Common myeloid progenitor, CD34-positive (primary cell): Measurements from ENCODE around the gene CHADL.

ENCODE experiments used
- CTCF ChIA-PET: fragments of 350-600 bp; sonication (Branson Sonifier 250); formaldehyde crosslinking; loops from one replicate; lab custom pipeline; 2021; ENCODE audit warnings: antibody characterized with exemption; lab: Charles Lee
- POLR2A ChIA-PET: fragments of 350-600 bp; sonication (Branson Sonifier 250); formaldehyde crosslinking; loops from one replicate; lab custom pipeline; 2021; ENCODE audit warnings: antibody characterized with exemption; lab: Charles Lee
- DNase-seq, 3 donors: peaks; one replicate each; pipeline versions ENCODE4 v3.0.0 to v3.0.0-alpha.2; 2013
- H3K27ac ChIP-seq, 2 experiments: 1 replicate in 1 of 2; 2 replicates in 1 of 2; pipeline ENCODE4 v1.7.0; 2013; ENCODE audit warnings: inconsistent platforms in 2 of 2, low read length in 2 of 2, mild to moderate bottlenecking in 2 of 2, low read depth in 1 of 2, moderate library complexity in 1 of 2; ENCODE audit not compliant: severe bottlenecking in 2 of 2, insufficient read depth in 1 of 2, poor library complexity in 1 of 2
- H3K27me3 ChIP-seq, 5 experiments: replicated peaks in 2 of 5; 1 replicate in 3 of 5; 2 replicates in 2 of 5; pipeline versions ENCODE4 v1.6.1 to v1.7.0; 2013; ENCODE audit warnings: low read length in 4 of 5, mild to moderate bottlenecking in 2 of 5, moderate library complexity in 2 of 5, inconsistent platforms in 1 of 5; ENCODE audit not compliant: insufficient read depth in 5 of 5, control insufficient read depth in 4 of 5
- H3K36me3 ChIP-seq, 4 experiments: 1 replicate in 2 of 4; 2 replicates in 2 of 4; pipeline versions ENCODE4 v1.6.1 to v1.7.0; 2013; ENCODE audit warnings: low read length in 3 of 4, control low read depth in 1 of 4, mild to moderate bottlenecking in 1 of 4; ENCODE audit not compliant: control insufficient read depth in 4 of 4, insufficient read depth in 4 of 4
- H3K4me1 ChIP-seq, 4 experiments: 1 replicate in 3 of 4; 2 replicates in 1 of 4; pipeline versions ENCODE4 v1.6.1 to v1.7.1; 2013; ENCODE audit warnings: low read length in 3 of 4, mild to moderate bottlenecking in 3 of 4, control low read depth in 1 of 4, inconsistent platforms in 1 of 4, moderate library complexity in 1 of 4; ENCODE audit not compliant: control insufficient read depth in 4 of 4, insufficient read depth in 4 of 4; ENCODE audit errors: control extremely low read depth in 1 of 4
- H3K4me3 ChIP-seq, 7 experiments: 1 replicate in 4 of 7; 2 replicates in 3 of 7; pipeline versions ENCODE4 v1.5.1 to v1.7.0; 2013; ENCODE audit warnings: mild to moderate bottlenecking in 7 of 7, low read length in 6 of 7, moderate library complexity in 6 of 7, inconsistent platforms in 2 of 7, low read depth in 2 of 7, control low read depth in 1 of 7; ENCODE audit not compliant: insufficient read depth in 4 of 7, control insufficient read depth in 1 of 7; ENCODE audit errors: extremely low read depth in 1 of 7
- H3K9me3 ChIP-seq, 5 experiments: 1 replicate in 4 of 5; 2 replicates in 1 of 5; pipeline versions ENCODE4 v1.6.1 to v1.7.1; 2013; ENCODE audit warnings: low read length in 4 of 5, mild to moderate bottlenecking in 2 of 5, inconsistent platforms in 1 of 5, low read depth in 1 of 5, moderate library complexity in 1 of 5; ENCODE audit not compliant: control insufficient read depth in 4 of 5, insufficient read depth in 2 of 5; ENCODE audit errors: control extremely low read depth in 1 of 5
- WGBS: methylation state at CpG from one replicate; pipeline ENCODE4 v1.1.5; 2013; ENCODE audit not compliant: insufficient coverage; 5-methylcytosine and 5-hydroxymethylcytosine counted together

CHADL gene

DNA sequence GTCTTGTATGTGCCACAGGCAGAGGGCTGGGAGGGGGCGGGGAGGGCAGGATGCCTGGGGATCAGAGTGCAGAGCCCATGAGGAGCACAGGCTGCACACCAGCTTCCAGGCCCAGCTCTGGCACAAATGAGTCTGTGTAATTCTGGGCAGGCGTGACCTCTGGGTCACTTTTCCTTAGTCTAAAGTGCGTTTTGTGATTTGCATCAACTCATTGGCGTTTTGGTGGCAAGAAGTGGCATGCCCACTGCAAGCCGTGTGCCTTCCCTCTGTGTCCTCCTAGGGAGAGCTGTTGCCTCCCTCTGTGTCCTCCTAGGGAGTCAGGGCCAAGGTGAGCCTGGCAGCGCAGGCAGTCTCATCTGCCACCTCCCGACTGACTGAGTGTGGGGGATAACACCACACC is 17.2 kb downstream of the CHADL start:
- H3K27ac ChIP-seq = no peak overlapping the region
- peaks cover 16 to 74% (median 57%) of the 10 kb centered on the region in 4 experiments for H3K36me3 ChIP-seq
- DNase-seq = no peak
- no peak overlapping the region for H3K4me3 ChIP-seq
- ChIA-PET POLR2A (no interaction called here), CTCF (interaction anchor here (1.4 kb wide), 1 partner anchor 42 kb away, joined by 3 read pairs; no protein-coding TSS in a partner anchor)
- no peaks in the 10 kb centered on the region for H3K4me1 ChIP-seq
- H3K9me3 ChIP-seq = no peaks in the 10 kb centered on the region
- H3K27me3 ChIP-seq = no peaks in the 10 kb centered on the region
- WGBS = 98% methylated on average over 5 of the region's 7 CpGs

DNA sequence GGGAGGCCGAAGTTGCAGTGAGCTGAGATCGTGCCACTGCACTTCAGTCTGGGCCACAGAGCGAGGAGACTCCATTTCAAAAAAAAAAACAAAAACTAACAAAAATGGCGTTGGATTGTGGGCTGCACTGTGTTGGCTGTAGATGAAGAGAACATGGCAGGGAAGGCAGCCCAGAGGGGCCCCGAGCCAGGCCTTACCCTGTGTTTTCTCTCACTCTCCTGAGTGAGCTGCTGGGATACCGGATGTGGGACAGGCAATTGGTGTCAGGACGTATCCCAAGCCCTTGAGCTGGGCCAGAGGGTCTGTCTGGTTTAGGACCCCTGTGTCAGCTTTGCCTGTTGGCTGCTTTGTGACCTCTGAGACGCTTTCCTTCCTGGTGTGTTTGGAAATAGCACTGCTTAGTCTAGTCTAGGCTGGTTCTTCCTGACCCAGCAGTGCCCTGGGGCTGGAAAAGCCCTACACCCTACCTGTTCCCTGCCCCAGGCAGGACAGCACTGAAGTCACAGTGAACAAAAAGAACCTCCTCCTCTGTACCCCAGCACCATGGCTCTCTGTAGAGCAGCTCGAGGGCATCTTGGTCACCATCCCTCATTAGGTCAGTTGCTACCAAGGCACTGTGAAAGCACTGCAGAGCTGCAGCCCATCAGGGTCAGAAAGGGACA is 17.8 kb downstream of the CHADL start:
- DNase-seq = no peak
- H3K27ac ChIP-seq = no peak overlapping the region
- peaks cover 0 to 5% (median 1%) of the 10 kb centered on the region in 4 experiments for H3K4me1 ChIP-seq
- H3K4me3 ChIP-seq = no peak overlapping the region
- CTCF ChIA-PET = interaction anchor here (0.6 to 1.4 kb wide), 2 partner anchors 9 to 41 kb away, joined by 3 read pairs; no protein-coding TSS in a partner anchor
- peaks cover 16 to 71% (median 54%) of the 10 kb centered on the region in 4 experiments for H3K36me3 ChIP-seq
- H3K27me3 ChIP-seq = no peaks in the 10 kb centered on the region
- no peaks in the 10 kb centered on the region for H3K9me3 ChIP-seq
- WGBS = 96% methylated on average over 6 of the region's 9 CpGs
- POLR2A ChIA-PET = no interaction called here

DNA sequence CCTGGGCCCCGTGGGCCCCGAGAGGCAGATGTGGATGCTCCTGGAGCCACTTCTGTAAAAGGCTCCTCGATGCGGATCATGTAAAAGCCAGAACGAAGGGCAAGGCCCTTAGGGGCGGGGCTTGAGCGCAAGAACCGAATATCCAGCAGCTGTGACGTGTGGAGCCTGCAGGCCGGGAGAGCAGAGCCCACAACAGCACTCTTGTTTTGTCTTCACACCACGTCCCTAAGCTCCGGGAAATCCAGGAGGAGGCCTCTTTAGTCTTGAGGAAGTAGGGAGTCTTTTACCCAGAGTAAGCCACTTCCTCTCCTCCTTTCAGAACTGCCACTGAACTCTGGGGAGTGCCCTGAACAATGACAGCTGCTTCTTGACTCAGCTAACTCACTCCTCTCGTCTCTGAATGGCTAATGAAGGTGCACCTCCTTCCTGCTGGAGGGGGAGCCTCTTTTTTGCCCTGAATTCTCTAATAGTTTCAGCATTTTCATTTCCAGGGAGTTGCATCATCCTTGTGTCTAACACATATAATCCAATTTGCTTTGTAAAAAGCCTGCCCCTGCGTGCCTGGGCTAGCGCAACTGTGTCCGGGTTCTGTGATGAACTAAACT is 23.1 kb downstream of the CHADL start:
- POLR2A ChIA-PET = interaction anchor here (0.6 to 1.3 kb wide), 3 partner anchors 13 to 73 kb away, joined by 3 to 7 read pairs (median 4); partner anchors contain the start of gene L3MBTL2

DNA sequence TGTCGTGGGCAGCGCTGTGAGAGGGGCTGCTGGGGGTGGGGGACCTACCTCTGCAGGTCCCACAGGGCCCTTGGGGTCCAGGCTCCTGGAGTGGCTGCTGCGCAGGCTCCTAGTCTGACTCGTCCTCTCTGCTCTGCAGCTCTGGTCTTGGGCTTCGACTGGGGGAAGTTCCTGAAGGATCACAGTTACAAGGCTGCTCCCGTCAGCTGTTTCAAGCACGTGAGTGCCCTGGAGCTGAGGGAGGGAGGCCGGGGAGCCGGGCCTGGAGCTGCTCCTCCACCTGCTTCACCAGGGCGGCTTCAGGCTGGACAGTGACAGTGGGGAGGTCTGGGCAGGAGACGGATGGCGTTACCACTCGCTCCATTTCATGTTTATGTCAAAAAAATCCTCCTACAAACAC is 23.7 kb downstream of the CHADL start:
- ChIA-PET POLR2A (interaction anchor here (1.1 to 1.3 kb wide), 2 partner anchors 12 to 20 kb away, joined by 3 to 4 read pairs; partner anchors contain the start of gene L3MBTL2), CTCF (interaction anchor here (0.8 to 1.9 kb wide), 4 partner anchors 10 to 38 kb away, joined by 3 to 7 read pairs (median 4); no protein-coding TSS in a partner anchor)

More for the DNA sequence above, 23.1 kb downstream of the CHADL start:
- no peaks in the 10 kb centered on the region for H3K27me3 ChIP-seq
- H3K9me3 ChIP-seq = peaks cover 0 to 14% (median 5%) of the 10 kb centered on the region in 5 experiments
- CTCF ChIA-PET = interaction anchor here (0.8 to 1.9 kb wide), 5 partner anchors 10 to 37 kb away, joined by 3 to 7 read pairs (median 5); no protein-coding TSS in a partner anchor
- 18% methylated on average over 14 of the region's 16 CpGs for WGBS
- peaks cover 0 to 22% (median 15%) of the 10 kb centered on the region in 4 experiments for H3K4me1 ChIP-seq
- peak overlapping the region; percentile 27 to 70 for H3K27ac ChIP-seq
- peak overlapping the region in 6 of 7 experiments; percentile 20 to 72 (median 44) for H3K4me3 ChIP-seq
- DNase-seq = peak; percentile 62 to 92 (median 90)
- peaks cover 16 to 52% (median 41%) of the 10 kb centered on the region in 4 experiments for H3K36me3 ChIP-seq

DNA sequence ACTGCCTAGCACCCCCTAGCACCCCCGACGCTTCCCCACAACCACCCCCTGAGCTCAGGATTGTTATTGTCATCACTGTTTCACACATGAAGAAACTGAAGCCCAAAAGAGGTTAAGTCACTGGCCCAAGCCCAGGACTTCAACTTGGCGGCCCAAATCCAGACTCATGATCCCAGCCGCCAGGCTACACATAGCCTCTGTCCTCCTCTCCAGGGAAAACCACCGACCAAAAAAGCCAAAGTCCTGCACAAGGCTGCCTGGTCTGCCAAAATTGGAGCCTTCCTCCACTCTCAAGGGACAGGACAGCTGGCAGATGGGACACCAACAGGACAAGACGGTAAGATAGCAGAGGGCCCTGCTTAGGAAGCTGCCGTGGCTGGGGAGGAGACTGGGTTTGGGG is 24.8 kb downstream of the CHADL start:
- POLR2A ChIA-PET = no interaction called here
- H3K4me3 ChIP-seq = no peak overlapping the region
- H3K4me1 ChIP-seq = peaks cover 0 to 22% (median 15%) of the 10 kb centered on the region in 4 experiments
- no peak overlapping the region for H3K27ac ChIP-seq
- CTCF ChIA-PET = interaction anchor here (0.5 to 2.0 kb wide), 3 partner anchors 20 to 44 kb away, joined by 3 to 6 read pairs (median 4); no protein-coding TSS in a partner anchor
- H3K36me3 ChIP-seq = peaks cover 13 to 45% (median 35%) of the 10 kb centered on the region in 4 experiments
- peaks cover 0 to 14% (median 5%) of the 10 kb centered on the region in 5 experiments for H3K9me3 ChIP-seq
- DNase-seq = no peak
- no peaks in the 10 kb centered on the region for H3K27me3 ChIP-seq
- 100% methylated on average over 6 of the region's 7 CpGs for WGBS

More for the DNA sequence above, 23.7 kb downstream of the CHADL start:
- peaks cover 13 to 49% (median 36%) of the 10 kb centered on the region in 4 experiments for H3K36me3 ChIP-seq
- peak overlapping the region in 1 of 2 experiments; percentile 70 for H3K27ac ChIP-seq
- peaks cover 0 to 22% (median 15%) of the 10 kb centered on the region in 4 experiments for H3K4me1 ChIP-seq
- WGBS = 70% methylated on average over 7 of the region's 13 CpGs
- H3K27me3 ChIP-seq = no peaks in the 10 kb centered on the region
- H3K4me3 ChIP-seq = peak overlapping the region in 4 of 7 experiments; percentile 10 to 72 (median 41)
- H3K9me3 ChIP-seq = peaks cover 0 to 14% (median 5%) of the 10 kb centered on the region in 5 experiments
- DNase-seq = no peak

DNA sequence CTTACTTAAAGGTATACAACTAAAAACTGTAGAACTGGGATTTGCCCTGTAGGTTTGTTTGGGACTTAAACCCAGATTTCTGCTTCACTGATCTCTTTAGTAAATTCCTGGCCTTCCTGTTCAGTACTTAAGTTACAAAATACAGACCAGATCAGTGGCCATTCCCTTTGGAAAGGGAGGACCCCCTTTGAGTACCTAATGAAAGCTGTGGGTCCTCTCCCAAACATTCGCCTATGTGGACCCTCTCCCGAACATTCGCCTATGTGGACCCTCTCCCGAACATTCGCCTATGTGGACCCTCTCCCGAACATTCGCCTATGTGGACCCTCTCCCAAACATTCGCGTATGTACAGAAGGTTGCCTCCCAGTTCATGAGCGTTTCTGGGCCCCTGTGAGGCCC is 25.3 kb downstream of the CHADL start:
- H3K4me3 ChIP-seq = no peak overlapping the region
- H3K4me1 ChIP-seq = peaks cover 0 to 22% (median 15%) of the 10 kb centered on the region in 4 experiments
- H3K27me3 ChIP-seq = no peaks in the 10 kb centered on the region
- no peak overlapping the region for H3K27ac ChIP-seq
- DNase-seq = no peak
- peaks cover 0 to 14% (median 5%) of the 10 kb centered on the region in 5 experiments for H3K9me3 ChIP-seq
- peaks cover 12 to 45% (median 34%) of the 10 kb centered on the region in 4 experiments for H3K36me3 ChIP-seq
- CTCF ChIA-PET = interaction anchor here (0.8 to 2.0 kb wide), 3 partner anchors 15 to 22 kb away, joined by 3 to 6 read pairs (median 4); no protein-coding TSS in a partner anchor
- POLR2A ChIA-PET = no interaction called here
- WGBS = 98% methylated on average over 10 of the region's 10 CpGs
